K562 (cell line): ENCODE results near the gene GPX1. TPM values are rescaled to one million over a fixed set of nuclear protein-coding genes. Genes with fewer than 3 reads are reported as not detected.
A peak's percentile ranks its signal among the peaks of the same experiment; 100 is the strongest.

Experiments used
- CGGBP1 ChIP-seq: fragments of 250-450 bp; sonication (Bioruptor Pico); IDR thresholded peaks from 2 replicates; pipeline ENCODE4 v1.9.0; 2021; ENCODE audit warnings: mild to moderate bottlenecking
- FOXK2 ChIP-seq, 2 experiments: fragments of 450-650 bp; IDR thresholded peaks in 1 of 2; conservative IDR thresholded peaks in 1 of 2; 2 replicates each; pipeline ENCODE4 v1.6.1; 2016; ENCODE audit warnings: low read depth in 2 of 2, mild to moderate bottlenecking in 1 of 2
- MAZ ChIP-seq, 2 experiments: fragments of 450-650 bp in 1 of 2; sonication (generic) in 1 of 2; formaldehyde crosslinking; IDR thresholded peaks in 1 of 2; conservative IDR thresholded peaks in 1 of 2; 2 replicates each; pipeline versions ENCODE4 v1.4.0 to v1.5.0; 2020; ENCODE audit warnings: mild to moderate bottlenecking in 1 of 2, missing genetic modification reagents in 1 of 2
- NRF1 ChIP-seq, 2 experiments: fragments of 450-650 bp; IDR thresholded peaks in 1 of 2; conservative IDR thresholded peaks in 1 of 2; 2 replicates each; pipeline ENCODE4 v1.6.1; 2014; ENCODE audit warnings: mild to moderate bottlenecking in 2 of 2
- POU5F1 ChIP-seq: fragments of 150-350 bp; IDR thresholded peaks from 2 replicates; pipeline ENCODE4 v1.6.1; 2014; ENCODE audit warnings: borderline replicate concordance, low read length, low read depth, mild to moderate bottlenecking; ENCODE audit not compliant: partially characterized antibody
- RFX5 ChIP-seq: IDR thresholded peaks from 2 replicates; pipeline ENCODE4 v1.6.1; 2011; ENCODE audit warnings: low read depth, mild to moderate bottlenecking, improper control_type of control experiment, low read length
- SMARCE1 ChIP-seq: fragments of 450-650 bp; IDR thresholded peaks from 2 replicates; pipeline ENCODE4 v1.7.1; 2016; ENCODE audit warnings: mild to moderate bottlenecking
- SRF ChIP-seq, 2 experiments: fragments of 250-450, 450-650 bp in 1 of 2; sonication (Bioruptor Pico) in 1 of 2; sonication (generic) in 1 of 2; formaldehyde crosslinking; IDR thresholded peaks; 2 replicates each; pipeline versions ENCODE4 v1.5.0 to v1.5.1; 2020 to 2022; ENCODE audit warnings: mild to moderate bottlenecking in 1 of 2, missing genetic modification reagents in 1 of 2
- XRCC3 ChIP-seq: fragments of 450-650 bp; IDR thresholded peaks from 2 replicates; pipeline ENCODE4 v1.6.1; 2017; ENCODE audit warnings: mild to moderate bottlenecking, moderate library complexity
- ZSCAN29 ChIP-seq: fragments of 450-650 bp; IDR thresholded peaks from 2 replicates; pipeline ENCODE4 v1.6.1; 2017
- polyA plus RNA-seq, 8 experiments: library from polyadenylated mRNA; depleted of rRNA in 4 of 8; stranded (reverse) in 5 of 8; unstranded in 3 of 8; fragments of >200 nt; fragmentation: Nextera tagmentation in 2 of 8; fragmentation: Illumina TruSeq in 1 of 8; extraction: Ambion mirVana in 2 of 8; extraction: Trizol in 1 of 8; gene quantifications; 2 replicates each; pipeline versions ENCODE4 v1.2.1 to v1.2.3, GENCODE V29; 2011 to 2014; ENCODE audit warnings: inconsistent platforms in 1 of 8, missing spikeins in 1 of 8
- total RNA-seq, 7 experiments: library from RNA; depleted of rRNA in 6 of 7; stranded (reverse); fragments of >200 nt in 6 of 7; fragmentation: Illumina TruSeq in 2 of 7; extraction: Trizol in 2 of 7; gene quantifications; 2 replicates each; pipeline versions ENCODE4 v1.2.1 to v1.2.3, GENCODE V29; 2011 to 2021; ENCODE audit warnings: low replicate concordance in 1 of 7
- TF ChIP-seq, protein P1 (sequence below): fragments of 250-450 bp; sonication (Bioruptor Pico); IDR thresholded peaks from 2 replicates; pipeline ENCODE4 v1.4.0; 2020; ENCODE audit warnings: mild to moderate bottlenecking
- TF ChIP-seq, protein P2 (sequence below): fragments of 250-450 bp; sonication (Bioruptor Pico); IDR thresholded peaks from 2 replicates; pipeline ENCODE4 v1.4.0; 2020; ENCODE audit warnings: borderline replicate concordance

The GPX1 gene
- total and polyA plus RNA-seq, 9 of the 15 experiments (the other 6 are each of a cell fraction or from before 2014, with no cell fraction given) = 0.08 to 1.3 (median 0.21) TPM; not detected in 5

- TF ChIP-seq CGGBP1 (CRISPR knock-in tag) (no peak), NRF1 (conservative IDR thresholded peaks at IDR 0.05 in 1 of 2, IDR thresholded peaks at IDR 0.05 in 1 of 2) (peak; percentile 84 to 86), SMARCE1 (peak; percentile 47; the same call in 1 of the 2 replicates), XRCC3 (no peak), FOXK2 (conservative IDR thresholded peaks at IDR 0.05 in 1 of 2, IDR thresholded peaks at IDR 0.05 in 1 of 2; ENCODE audit: low read depth in 2 of 2) (peak; percentile 40 to 43; a peak in 2 of 4 replicates), RFX5 (no peak), POU5F1 (no peak), SRF (CRISPR knock-in tag; IDR thresholded peaks at IDR 0.05) (no peak), ZSCAN29 (no peak), MAZ (CRISPR knock-in tag; conservative IDR thresholded peaks at IDR 0.05 in 1 of 2, IDR thresholded peaks at IDR 0.05 in 1 of 2) (peak; percentile 85 to 92)
- TF ChIP-seq, protein P1, sequence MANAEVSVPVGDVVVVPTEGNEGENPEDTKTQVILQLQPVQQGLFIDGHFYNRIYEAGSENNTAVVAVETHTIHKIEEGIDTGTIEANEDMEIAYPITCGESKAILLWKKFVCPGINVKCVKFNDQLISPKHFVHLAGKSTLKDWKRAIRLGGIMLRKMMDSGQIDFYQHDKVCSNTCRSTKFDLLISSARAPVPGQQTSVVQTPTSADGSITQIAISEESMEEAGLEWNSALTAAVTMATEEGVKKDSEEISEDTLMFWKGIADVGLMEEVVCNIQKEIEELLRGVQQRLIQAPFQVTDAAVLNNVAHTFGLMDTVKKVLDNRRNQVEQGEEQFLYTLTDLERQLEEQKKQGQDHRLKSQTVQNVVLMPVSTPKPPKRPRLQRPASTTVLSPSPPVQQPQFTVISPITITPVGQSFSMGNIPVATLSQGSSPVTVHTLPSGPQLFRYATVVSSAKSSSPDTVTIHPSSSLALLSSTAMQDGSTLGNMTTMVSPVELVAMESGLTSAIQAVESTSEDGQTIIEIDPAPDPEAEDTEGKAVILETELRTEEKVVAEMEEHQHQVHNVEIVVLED (CRISPR knock-in tag) = peak; percentile 96
- TF ChIP-seq, protein P2, sequence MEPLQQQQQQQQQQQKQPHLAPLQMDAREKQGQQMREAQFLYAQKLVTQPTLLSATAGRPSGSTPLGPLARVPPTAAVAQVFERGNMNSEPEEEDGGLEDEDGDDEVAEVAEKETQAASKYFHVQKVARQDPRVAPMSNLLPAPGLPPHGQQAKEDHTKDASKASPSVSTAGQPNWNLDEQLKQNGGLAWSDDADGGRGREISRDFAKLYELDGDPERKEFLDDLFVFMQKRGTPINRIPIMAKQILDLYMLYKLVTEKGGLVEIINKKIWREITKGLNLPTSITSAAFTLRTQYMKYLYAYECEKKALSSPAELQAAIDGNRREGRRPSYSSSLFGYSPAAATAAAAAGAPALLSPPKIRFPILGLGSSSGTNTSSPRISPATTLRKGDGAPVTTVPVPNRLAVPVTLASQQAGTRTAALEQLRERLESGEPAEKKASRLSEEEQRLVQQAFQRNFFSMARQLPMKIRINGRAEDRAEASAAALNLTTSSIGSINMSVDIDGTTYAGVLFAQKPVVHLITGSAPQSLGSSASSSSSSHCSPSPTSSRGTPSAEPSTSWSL = no peak
These were observed 18.0 kb downstream of the GPX1 start, which contains the start of gene USP4 (continued) for GRCh38 chr3:49339941-49340800.
